GM18499 (cell line): ENCODE measurements around the gene CETP.
A peak's percentile ranks its signal among the peaks of the same experiment; 100 is the strongest.
"Not testable (repeated sequence)": the region's sequence is repeated elsewhere in the genome, so short reads cannot be mapped to it uniquely, and the experiment has no call there.

Experiments
- ATAC-seq: cut with Tn5 transposase; IDR thresholded peaks from one replicate; pipeline ENCODE4 v1.9.1; 2021; ENCODE audit warnings: moderate number of reproducible peaks; ENCODE audit not compliant: insufficient read depth, unreplicated experiment

The CETP gene

GRCh38 chr16:56950881-56951771 lies 10.6 kb upstream of the CETP start:
- ATAC-seq, result peak; percentile 40

GRCh38 chr16:56953006-56953405 lies 8.7 kb upstream of the CETP start:
- ATAC-seq, result no peak

GRCh38 chr16:56956076-56956475 lies 5.7 kb upstream of the CETP start:
- ATAC-seq, result no peak

- no peak for ATAC-seq
Observed at GRCh38 chr16:56956756-56957155, 5.0 kb upstream of the CETP start.

- ATAC-seq, result no peak
Observed at GRCh38 chr16:56960681-56961281, 969 bp upstream of the CETP start.

- ATAC-seq, result no peak
Observed at GRCh38 chr16:56961386-56961785, 364 bp upstream of the CETP start.

GRCh38 chr16:56964243-56965148 lies 2.7 kb downstream of the CETP start:
- ATAC-seq, result no peak

GRCh38 chr16:56965149-56966092 lies 3.7 kb downstream of the CETP start:
- ATAC-seq, result no peak

- ATAC-seq, result no peak
Observed at GRCh38 chr16:56966093-56966475, 4.3 kb downstream of the CETP start.

GRCh38 chr16:56967733-56968132 lies 6.0 kb downstream of the CETP start:
- ATAC-seq, result no peak

- ATAC-seq, result no peak
Observed at GRCh38 chr16:56969769-56970168, 8.0 kb downstream of the CETP start.

GRCh38 chr16:56970934-56971767 lies 9.4 kb downstream of the CETP start:
- ATAC-seq, result peak; percentile 53

GRCh38 chr16:56971768-56972043 lies 10.0 kb downstream of the CETP start:
- no peak for ATAC-seq

- no peak for ATAC-seq
Observed at GRCh38 chr16:56972403-56973293, 10.9 kb downstream of the CETP start.

GRCh38 chr16:56973294-56973689 lies 11.5 kb downstream of the CETP start:
- no peak for ATAC-seq

GRCh38 chr16:56973899-56974298 lies 12.1 kb downstream of the CETP start:
- ATAC-seq, result not testable (repeated sequence)

GRCh38 chr16:56974549-56975300 lies 13.0 kb downstream of the CETP start:
- no peak for ATAC-seq
